ENCODE measurements around the gene ABRACL. TPM values are rescaled to one million over a fixed set of nuclear protein-coding genes. Genes with fewer than 3 reads are reported as not detected.
"Not testable (repeated sequence)": the region's sequence is repeated elsewhere in the genome, so short reads cannot be mapped to it uniquely, and the experiment has no call there.

The ABRACL gene
- polyA plus RNA-seq, 3 donors: 39.5 to 174 (median 142) TPM

- no peaks in the 10 kb centered on the region for H3K4me1 ChIP-seq (ENCODE audit: control insufficient read depth in 1 of 2, insufficient read depth in 2 of 2, low read length in 2 of 2)
- intact Hi-C loops (cut with micrococcal nuclease): no loop called here
- no peak overlapping the region for H3K4me2 ChIP-seq (replicated peaks; ENCODE audit: extremely low read depth, low read length, poor library complexity, severe bottlenecking)
- no CpG with 5 or more reads among the region's 3 CpGs for WGBS (ENCODE audit: insufficient coverage)
- no peaks in the 10 kb centered on the region for H3K9me3 Mint-ChIP-seq
- no peak overlapping the region for H3K27ac Mint-ChIP-seq
- H3K27ac ChIP-seq (ENCODE audit: low read depth in 1 of 2, low read length in 2 of 2): no peak overlapping the region
- H3K9me3 ChIP-seq (replicated peaks in 1 of 2; ENCODE audit: control insufficient read depth in 1 of 2, insufficient read depth in 1 of 2, low read length in 2 of 2): no peaks in the 10 kb centered on the region
- no peaks in the 10 kb centered on the region for H3K79me2 ChIP-seq (ENCODE audit: insufficient read depth, low read length)
- no peaks in the 10 kb centered on the region for H3K27me3 Mint-ChIP-seq (ENCODE audit: low read depth in 3 of 3)
- no peaks in the 10 kb centered on the region for H3K27me3 ChIP-seq (ENCODE audit: control insufficient read depth in 2 of 2, insufficient read depth in 2 of 2, low read length in 2 of 2)
- no peaks in the 10 kb centered on the region for H3K4me1 Mint-ChIP-seq
- no peak for TF ChIP-seq CTCF (IDR thresholded peaks at IDR 0.05)
- no peak overlapping the region for H3K9ac ChIP-seq (ENCODE audit: insufficient read depth, low read length, poor library complexity, severe bottlenecking)
- H2AFZ ChIP-seq (ENCODE audit: insufficient read depth, low read depth, low read length, poor library complexity, severe bottlenecking): no peak overlapping the region
- no peak for DNase-seq
- peaks cover 10 to 21% of the 10 kb centered on the region in 2 donors for H3K36me3 ChIP-seq (replicated peaks in 1 of 2; ENCODE audit: control insufficient read depth in 1 of 2, insufficient read depth in 2 of 2, low read length in 2 of 2)
- no peak overlapping the region for H3K4me3 ChIP-seq (replicated peaks in 1 of 3; ENCODE audit: low read depth in 2 of 3, low read length in 3 of 3)
- H3K4me3 Mint-ChIP-seq: no peak overlapping the region
- peaks cover 16 to 19% of the 10 kb centered on the region in 2 donors for H3K36me3 Mint-ChIP-seq
- H4K20me1 ChIP-seq (ENCODE audit: insufficient read depth, low read length): no peaks in the 10 kb centered on the region
These were observed 19.1 kb downstream of the ABRACL start for GRCh38 chr6:139047677-139048076.

GRCh38 chr6:139048912-139049311 is 20.4 kb downstream of the ABRACL start:
- H3K4me1 Mint-ChIP-seq; H3K4me3 Mint-ChIP-seq; H3K36me3 ChIP-seq (replicated peaks in 1 of 2; ENCODE audit: control insufficient read depth in 1 of 2, insufficient read depth in 2 of 2, low read length in 2 of 2); H3K27ac ChIP-seq (ENCODE audit: low read depth in 1 of 2, low read length in 2 of 2); DNase-seq; H3K27me3 ChIP-seq (ENCODE audit: control insufficient read depth in 2 of 2, insufficient read depth in 2 of 2, low read length in 2 of 2); H3K9ac ChIP-seq (ENCODE audit: insufficient read depth, low read length, poor library complexity, severe bottlenecking); H3K27ac Mint-ChIP-seq; H3K4me3 ChIP-seq (replicated peaks in 1 of 3; ENCODE audit: low read depth in 2 of 3, low read length in 3 of 3); H3K9me3 ChIP-seq (replicated peaks in 1 of 2; ENCODE audit: control insufficient read depth in 1 of 2, insufficient read depth in 1 of 2, low read length in 2 of 2); H3K4me2 ChIP-seq (replicated peaks; ENCODE audit: extremely low read depth, low read length, poor library complexity, severe bottlenecking); H3K79me2 ChIP-seq (ENCODE audit: insufficient read depth, low read length); H3K27me3 Mint-ChIP-seq (ENCODE audit: low read depth in 3 of 3); H3K9me3 Mint-ChIP-seq; H3K4me1 ChIP-seq (ENCODE audit: control insufficient read depth in 1 of 2, insufficient read depth in 2 of 2, low read length in 2 of 2); H2AFZ ChIP-seq (ENCODE audit: insufficient read depth, low read depth, low read length, poor library complexity, severe bottlenecking); intact Hi-C loops (cut with micrococcal nuclease); H4K20me1 ChIP-seq (ENCODE audit: insufficient read depth, low read length): not testable (repeated sequence)
- H3K36me3 Mint-ChIP-seq: peaks cover 4 to 10% of the 10 kb centered on the region in 2 donors
- 94% methylated on average over 2 of the region's 4 CpGs for WGBS (ENCODE audit: insufficient coverage)

GRCh38 chr6:139050131-139050769 is 21.7 kb downstream of the ABRACL start:
- H3K27me3 ChIP-seq (ENCODE audit: control insufficient read depth in 2 of 2, insufficient read depth in 2 of 2, low read length in 2 of 2); H3K27ac ChIP-seq (ENCODE audit: low read depth in 1 of 2, low read length in 2 of 2); H3K9me3 ChIP-seq (replicated peaks in 1 of 2; ENCODE audit: control insufficient read depth in 1 of 2, insufficient read depth in 1 of 2, low read length in 2 of 2); H3K27me3 Mint-ChIP-seq (ENCODE audit: low read depth in 3 of 3); intact Hi-C loops (cut with micrococcal nuclease); H3K36me3 ChIP-seq (replicated peaks in 1 of 2; ENCODE audit: control insufficient read depth in 1 of 2, insufficient read depth in 2 of 2, low read length in 2 of 2); DNase-seq; H2AFZ ChIP-seq (ENCODE audit: insufficient read depth, low read depth, low read length, poor library complexity, severe bottlenecking); H3K4me3 ChIP-seq (replicated peaks in 1 of 3; ENCODE audit: low read depth in 2 of 3, low read length in 3 of 3); H3K36me3 Mint-ChIP-seq; H3K27ac Mint-ChIP-seq; H4K20me1 ChIP-seq (ENCODE audit: insufficient read depth, low read length); H3K4me1 Mint-ChIP-seq; H3K9ac ChIP-seq (ENCODE audit: insufficient read depth, low read length, poor library complexity, severe bottlenecking); H3K4me2 ChIP-seq (replicated peaks; ENCODE audit: extremely low read depth, low read length, poor library complexity, severe bottlenecking); H3K4me1 ChIP-seq (ENCODE audit: control insufficient read depth in 1 of 2, insufficient read depth in 2 of 2, low read length in 2 of 2); H3K4me3 Mint-ChIP-seq; H3K9me3 Mint-ChIP-seq; H3K79me2 ChIP-seq (ENCODE audit: insufficient read depth, low read length): not testable (repeated sequence)
- no CpG with 5 or more reads among the region's 5 CpGs for WGBS (ENCODE audit: insufficient coverage)
